ENCODE measurements around the gene CORIN.
"Not testable (repeated sequence)": the region's sequence is repeated elsewhere in the genome, so short reads cannot be mapped to it uniquely, and the experiment has no call there.

Gene CORIN

DNA sequence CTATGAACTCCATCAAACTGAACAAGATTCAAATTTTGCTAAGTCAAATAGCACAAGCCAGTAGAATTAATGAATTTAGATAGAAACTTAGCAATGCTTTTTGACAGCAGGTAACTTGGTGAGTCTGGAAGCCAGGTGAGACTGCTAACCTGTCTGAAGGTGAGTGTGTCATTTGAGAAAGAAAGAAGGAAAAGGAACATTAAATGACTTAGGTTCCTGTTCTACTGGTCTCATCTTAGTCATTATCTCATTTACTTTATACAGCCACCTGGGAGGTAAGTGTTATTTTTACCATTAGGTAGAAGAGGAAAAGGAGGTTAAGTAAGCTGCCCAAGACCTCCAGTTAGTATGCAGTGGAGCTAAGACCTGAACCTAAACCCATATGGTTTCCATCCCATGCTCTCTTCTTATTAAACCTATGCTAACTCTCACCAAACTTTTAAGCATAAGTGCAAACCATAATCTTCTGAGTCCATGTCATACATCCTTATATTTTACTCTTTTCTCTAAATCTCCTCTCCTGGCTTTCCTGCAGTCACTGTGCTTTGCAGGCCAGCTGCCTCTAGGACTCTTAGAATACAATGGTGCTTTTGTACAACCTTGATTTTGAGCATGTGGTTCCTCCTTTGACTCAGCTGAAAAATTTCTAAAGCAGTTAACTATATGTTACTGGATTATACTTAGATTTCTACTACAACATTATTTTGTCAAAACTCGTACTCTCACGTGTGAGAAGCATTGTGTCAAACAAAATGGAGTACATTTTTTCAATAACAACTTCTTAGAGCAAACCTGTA, 284.3 kb downstream of the CORIN start:
- DNase-seq (ENCODE audit: extremely low spot score) = no peak
- TF ChIP-seq CTCF (IDR thresholded peaks at IDR 0.05; ENCODE audit: control extremely low read depth, extremely low read depth, low read depth, missing control alignments) = no peak
- CTCF ChIA-PET = interaction anchor here (0.9 to 3.4 kb wide), 2 partner anchors 13 to 14 kb away, joined by 3 to 33 read pairs; no protein-coding TSS in a partner anchor
- POLR2A ChIA-PET = no interaction called here

DNA sequence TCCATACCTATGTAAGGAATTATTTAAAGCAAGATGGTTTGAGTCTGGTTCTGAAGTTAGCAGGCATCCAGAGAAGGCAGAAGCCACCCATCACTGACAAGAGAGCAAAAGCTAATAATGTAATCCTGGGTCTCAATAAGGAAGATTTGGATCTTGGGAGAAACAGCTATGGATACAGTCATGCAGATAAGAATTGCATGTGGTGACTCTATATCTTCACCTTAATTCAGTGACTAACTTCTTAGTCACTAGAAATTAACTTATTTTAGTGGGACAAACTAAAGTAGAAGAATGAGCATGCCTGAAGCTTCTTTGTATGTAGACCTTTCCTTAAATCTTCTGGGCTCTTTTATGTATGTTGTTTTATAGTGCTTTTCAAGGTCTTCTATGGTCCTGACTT, 286.2 kb downstream of the CORIN start:
- ChIA-PET CTCF (interaction anchor here (1.4 to 3.4 kb wide), 2 partner anchors 8 to 14 kb away, joined by 4 to 33 read pairs; no protein-coding TSS in a partner anchor), POLR2A (no interaction called here)
- DNase-seq (ENCODE audit: extremely low spot score) = no peak
- TF ChIP-seq CTCF (IDR thresholded peaks at IDR 0.05; ENCODE audit: control extremely low read depth, extremely low read depth, low read depth, missing control alignments) = no peak

DNA sequence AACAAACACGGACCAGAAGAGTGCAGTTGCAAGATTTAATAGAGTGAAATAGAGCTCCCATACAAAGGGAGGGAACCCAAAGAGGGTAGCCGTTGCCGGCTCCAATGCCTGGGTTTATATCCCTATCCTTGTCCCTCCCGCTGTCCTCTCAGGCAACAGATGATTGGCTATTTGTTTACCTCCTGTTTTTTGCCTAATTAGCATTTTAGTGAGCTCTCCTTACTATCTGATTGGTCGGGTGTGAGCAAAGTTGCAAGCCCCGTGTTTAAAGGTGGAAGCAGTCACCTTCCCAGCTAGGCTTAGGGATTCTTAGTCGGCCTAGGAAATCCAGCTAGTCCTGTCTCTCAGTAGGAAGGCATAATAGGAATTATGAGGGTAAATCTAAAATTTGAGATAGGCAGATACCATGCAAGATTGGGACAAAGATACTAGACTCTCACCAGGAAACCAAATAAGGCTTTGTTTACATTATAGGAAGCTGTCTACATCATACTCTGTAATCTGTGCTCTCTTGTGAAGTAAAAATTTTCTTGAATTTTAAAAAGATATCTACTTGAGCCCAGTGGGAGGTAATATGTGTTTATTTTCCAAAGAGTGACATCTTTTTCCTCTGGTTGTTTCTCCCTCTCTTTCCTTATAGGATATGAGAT, 286.8 kb downstream of the CORIN start:
- POLR2A ChIA-PET = no interaction called here
- CTCF ChIA-PET = interaction anchor here (1.4 to 3.4 kb wide), 2 partner anchors 8 to 15 kb away, joined by 4 to 33 read pairs; no protein-coding TSS in a partner anchor
- no peak for DNase-seq (ENCODE audit: extremely low spot score)
- TF ChIP-seq CTCF (IDR thresholded peaks at IDR 0.05; ENCODE audit: control extremely low read depth, extremely low read depth, low read depth, missing control alignments) = no peak

DNA sequence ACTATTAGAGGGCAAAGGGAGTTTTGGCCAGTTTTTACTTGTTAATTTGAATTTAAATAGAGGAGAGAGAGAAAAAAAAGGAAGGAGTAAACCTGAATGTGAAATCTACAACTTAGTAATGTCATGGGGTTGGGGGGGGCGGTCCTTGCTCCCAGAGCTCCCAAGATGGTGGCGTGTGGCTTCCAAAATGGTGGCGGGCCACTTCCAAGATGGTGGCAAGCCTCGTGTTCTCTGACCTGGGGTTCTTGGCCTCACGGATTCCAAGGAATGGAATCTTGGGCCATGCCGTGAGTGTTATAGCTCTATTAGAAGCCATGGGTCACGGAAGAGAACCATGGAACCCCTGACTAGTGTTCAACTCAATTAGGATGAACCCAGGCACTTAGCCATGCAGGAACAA, 287.5 kb downstream of the CORIN start:
- POLR2A ChIA-PET; DNase-seq (ENCODE audit: extremely low spot score): not testable (repeated sequence)
- CTCF ChIA-PET = interaction anchor here (1.4 to 2.7 kb wide), 2 partner anchors 9 to 14 kb away, joined by 4 to 9 read pairs; no protein-coding TSS in a partner anchor
